CD8-positive, alpha-beta memory T cell (primary cell): ENCODE results near the gene CTNNA3. TPM values are rescaled to one million over a fixed set of nuclear protein-coding genes. Genes with fewer than 3 reads are reported as not detected.

Experiments used
- CTCF ChIA-PET: fragments of 350-600 bp; sonication (Branson Sonifier 250); formaldehyde crosslinking; loops from one replicate; lab custom pipeline; 2021; ENCODE audit warnings: antibody characterized with exemption; lab: Charles Lee
- POLR2A ChIA-PET: fragments of 350-600 bp; sonication (Branson Sonifier 250); formaldehyde crosslinking; loops from one replicate; lab custom pipeline; 2021; ENCODE audit warnings: antibody characterized with exemption; lab: Charles Lee
- DNase-seq, 5 donors: peaks; one replicate each; pipeline versions ENCODE4 v3.0.0 to v3.0.0-alpha.2; 2020 to 2022; ENCODE audit warnings: mixed read lengths in 1 of 5
- H3K27ac ChIP-seq: one replicate; pipeline ENCODE4 v1.7.0; 2013; ENCODE audit warnings: low read depth, mild to moderate bottlenecking, low read length, moderate library complexity
- H3K27me3 ChIP-seq: 2 replicates; pipeline ENCODE4 v1.7.0; 2013; ENCODE audit warnings: low read length, mild to moderate bottlenecking; ENCODE audit not compliant: insufficient read depth, poor library complexity, severe bottlenecking
- H3K36me3 ChIP-seq: 2 replicates; pipeline ENCODE4 v1.7.0; 2013; ENCODE audit warnings: mild to moderate bottlenecking, low read length, moderate library complexity; ENCODE audit not compliant: insufficient read depth
- H3K4me1 ChIP-seq: 2 replicates; pipeline ENCODE4 v1.7.0; 2013; ENCODE audit warnings: mild to moderate bottlenecking, low read length, moderate library complexity; ENCODE audit not compliant: insufficient read depth
- H3K4me3 ChIP-seq: 2 replicates; pipeline ENCODE4 v1.7.0; 2013; ENCODE audit warnings: mild to moderate bottlenecking, low read length
- H3K9me3 ChIP-seq: 2 replicates; pipeline ENCODE4 v1.7.0; 2013; ENCODE audit warnings: mild to moderate bottlenecking, low read length
- H3K27ac Mint-ChIP-seq, 8 donors: one replicate each; pipeline ENCODE4 v1.8.0; 2020 to 2021; ENCODE audit warnings: mixed read lengths in 8 of 8, mild to moderate bottlenecking in 6 of 8, inconsistent platforms in 3 of 8, moderate library complexity in 3 of 8
- H3K27me3 Mint-ChIP-seq, 2 donors: one replicate each; pipeline ENCODE4 v1.8.0; 2020 to 2021; ENCODE audit warnings: mixed read lengths in 2 of 2, mild to moderate bottlenecking in 1 of 2, moderate library complexity in 1 of 2
- H3K36me3 Mint-ChIP-seq, 3 donors: one replicate each; pipeline ENCODE4 v1.8.0; 2020 to 2021; ENCODE audit warnings: mixed read lengths in 3 of 3, inconsistent platforms in 1 of 3, mild to moderate bottlenecking in 1 of 3
- H3K4me1 Mint-ChIP-seq, 3 donors: one replicate each; pipeline ENCODE4 v1.8.0; 2020 to 2021; ENCODE audit warnings: mixed read lengths in 3 of 3, inconsistent platforms in 1 of 3, mild to moderate bottlenecking in 1 of 3
- H3K4me3 Mint-ChIP-seq, 7 donors: one replicate each; pipeline ENCODE4 v1.8.0; 2020 to 2021; ENCODE audit warnings: mixed read lengths in 7 of 7, mild to moderate bottlenecking in 6 of 7, moderate library complexity in 4 of 7, inconsistent platforms in 2 of 7
- H3K9me3 Mint-ChIP-seq, 5 donors: one replicate each; pipeline ENCODE4 v1.8.0; 2020 to 2022; ENCODE audit warnings: mixed read lengths in 5 of 5, mild to moderate bottlenecking in 3 of 5, moderate library complexity in 2 of 5, inconsistent platforms in 1 of 5
- polyA plus RNA-seq: library from polyadenylated mRNA; unstranded; fragments of 300-500 nt; fragmentation: Illumina TruSeq; gene quantifications from one replicate; pipeline ENCODE4 v1.2.3, GENCODE V29; 2021
- total RNA-seq, 2 experiments: library from RNA; stranded (reverse); gene quantifications; one replicate each; pipeline ENCODE4 v1.2.3, GENCODE V29; 2021

The CTNNA3 gene
- total and polyA plus RNA-seq, 3 experiments from 2014 or later, result 0.92 TPM; not detected in 2

DNA sequence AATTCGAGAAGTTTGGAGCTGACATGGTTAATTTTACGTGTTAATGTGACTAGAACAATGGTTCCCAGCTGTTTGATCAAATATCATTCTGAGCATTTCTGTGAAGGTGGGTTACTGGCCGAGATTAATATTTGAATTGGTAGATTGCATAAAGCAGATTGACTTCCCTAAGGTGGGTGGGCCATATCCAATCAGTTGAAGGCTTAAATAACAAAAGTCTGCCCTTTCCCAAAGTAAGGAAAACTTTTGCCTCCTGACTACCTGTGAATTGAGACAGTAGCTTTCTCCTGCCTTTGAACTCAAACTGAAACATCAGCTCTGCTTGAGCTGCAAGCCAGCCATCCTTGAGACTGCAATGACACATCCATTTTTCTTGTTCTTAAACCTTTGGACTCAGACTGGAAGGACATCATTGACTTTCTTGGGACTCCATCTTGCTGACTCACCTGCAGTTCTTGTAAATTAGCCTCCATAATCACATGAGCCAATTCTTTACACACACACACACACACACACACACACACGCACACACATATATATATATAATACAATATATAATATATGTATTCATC, 833.2 kb downstream of the CTNNA3 start:
- Histone ChIP-seq H3K27me3 (no peaks in the 10 kb centered on the region), H3K27ac (no peak overlapping the region), H3K36me3 (no peaks in the 10 kb centered on the region), H3K4me1 (no peaks in the 10 kb centered on the region), H3K9me3 (no peaks in the 10 kb centered on the region), H3K4me3 (no peak overlapping the region)
- Mint-ChIP-seq H3K4me3 (no peak overlapping the region), H3K4me1 (no peaks in the 10 kb centered on the region), H3K9me3 (peaks cover 3 to 13% (median 6%) of the 10 kb centered on the region in 5 donors), H3K27me3 (no peaks in the 10 kb centered on the region), H3K36me3 (no peaks in the 10 kb centered on the region), H3K27ac (no peak overlapping the region)
- ChIA-PET CTCF (no interaction called here), POLR2A (no interaction called here)
- no peak for DNase-seq

DNA sequence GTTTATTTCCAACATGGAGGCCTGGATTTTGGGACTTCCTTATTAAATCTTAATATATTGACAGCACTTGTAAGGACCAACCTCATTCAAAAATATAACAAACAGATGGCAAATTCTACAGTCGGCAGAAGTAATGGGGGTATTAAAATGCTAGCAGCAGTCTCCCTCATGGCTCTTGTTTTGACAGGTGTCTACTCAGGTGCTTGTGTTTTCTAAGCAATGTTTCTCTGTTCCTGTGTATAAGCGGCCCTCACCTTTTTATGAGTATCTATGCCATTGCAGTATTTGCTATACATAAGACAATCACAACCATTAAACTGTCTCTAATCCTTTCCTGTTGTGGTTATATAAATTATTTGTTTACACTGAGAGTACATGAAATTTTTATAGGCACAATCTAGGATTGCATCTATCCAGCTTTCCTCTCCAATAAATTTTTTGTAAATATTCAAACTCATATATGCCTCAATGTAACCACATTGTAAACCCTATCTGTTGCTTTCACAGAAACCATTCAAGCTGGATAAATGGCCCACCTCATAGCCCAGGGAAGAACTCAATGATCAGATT, 835.5 kb downstream of the CTNNA3 start:
- H3K4me3 Mint-ChIP-seq, result no peak overlapping the region
- no peak for DNase-seq
- no peaks in the 10 kb centered on the region for H3K27me3 ChIP-seq
- CTCF ChIA-PET, result no interaction called here
- no peaks in the 10 kb centered on the region for H3K36me3 Mint-ChIP-seq
- H3K27ac Mint-ChIP-seq, result no peak overlapping the region
- no peaks in the 10 kb centered on the region for H3K4me1 Mint-ChIP-seq
- H3K9me3 Mint-ChIP-seq, result peaks cover 0 to 14% (median 8%) of the 10 kb centered on the region in 5 donors
- no peaks in the 10 kb centered on the region for H3K27me3 Mint-ChIP-seq
- H3K27ac ChIP-seq, result no peak overlapping the region
- no peaks in the 10 kb centered on the region for H3K36me3 ChIP-seq
- H3K9me3 ChIP-seq, result no peaks in the 10 kb centered on the region
- H3K4me1 ChIP-seq, result no peaks in the 10 kb centered on the region
- POLR2A ChIA-PET, result no interaction called here
- H3K4me3 ChIP-seq, result no peak overlapping the region

DNA sequence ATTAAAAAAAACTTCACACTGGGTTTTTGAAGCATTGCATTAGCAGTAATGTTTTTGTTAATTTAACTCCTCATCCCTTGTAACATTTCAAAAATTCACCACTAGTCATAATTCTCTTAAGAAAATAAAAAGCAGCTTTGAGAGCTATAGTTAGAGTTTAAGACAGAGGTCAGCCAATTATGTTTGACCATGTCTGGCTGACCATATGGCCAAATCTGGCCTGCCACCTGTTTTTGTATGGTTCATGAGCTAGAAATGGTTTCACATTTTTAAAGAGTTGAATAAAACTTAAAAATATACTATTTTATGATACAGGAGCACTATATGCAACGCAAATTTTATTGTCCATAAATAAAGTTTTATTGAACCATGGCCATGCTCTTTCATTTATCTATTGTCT, 843.2 kb downstream of the CTNNA3 start:
- Mint-ChIP-seq H3K36me3 (no peaks in the 10 kb centered on the region), H3K4me1 (no peaks in the 10 kb centered on the region), H3K9me3 (peaks cover 0 to 5% (median 3%) of the 10 kb centered on the region in 5 donors), H3K27me3 (no peaks in the 10 kb centered on the region), H3K27ac (no peak overlapping the region), H3K4me3 (no peak overlapping the region)
- Histone ChIP-seq H3K36me3 (no peaks in the 10 kb centered on the region), H3K4me3 (no peak overlapping the region), H3K9me3 (no peaks in the 10 kb centered on the region), H3K4me1 (no peaks in the 10 kb centered on the region), H3K27me3 (no peaks in the 10 kb centered on the region), H3K27ac (no peak overlapping the region)
- POLR2A ChIA-PET, result no interaction called here
- CTCF ChIA-PET, result no interaction called here
- DNase-seq, result no peak

DNA sequence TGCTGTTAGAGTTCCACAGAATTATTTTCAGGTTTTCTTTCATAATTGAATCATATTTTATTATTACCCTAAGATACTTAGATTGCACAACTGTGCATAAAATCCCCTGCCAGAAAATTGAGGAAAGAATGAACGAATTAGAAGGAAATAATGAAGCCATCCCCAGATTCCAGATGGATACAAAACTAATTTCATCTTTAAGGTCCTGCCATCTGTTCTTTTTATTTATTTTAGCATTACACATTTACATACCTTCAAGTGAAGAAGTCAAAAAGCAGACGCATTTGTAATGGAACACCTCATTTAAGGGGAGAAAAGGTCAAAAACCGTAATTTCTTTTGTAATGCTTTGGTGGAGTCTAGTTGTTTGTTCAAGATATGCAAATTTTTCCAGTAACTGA, 847.1 kb downstream of the CTNNA3 start:
- no peaks in the 10 kb centered on the region for H3K36me3 Mint-ChIP-seq
- CTCF ChIA-PET, result no interaction called here

DNA sequence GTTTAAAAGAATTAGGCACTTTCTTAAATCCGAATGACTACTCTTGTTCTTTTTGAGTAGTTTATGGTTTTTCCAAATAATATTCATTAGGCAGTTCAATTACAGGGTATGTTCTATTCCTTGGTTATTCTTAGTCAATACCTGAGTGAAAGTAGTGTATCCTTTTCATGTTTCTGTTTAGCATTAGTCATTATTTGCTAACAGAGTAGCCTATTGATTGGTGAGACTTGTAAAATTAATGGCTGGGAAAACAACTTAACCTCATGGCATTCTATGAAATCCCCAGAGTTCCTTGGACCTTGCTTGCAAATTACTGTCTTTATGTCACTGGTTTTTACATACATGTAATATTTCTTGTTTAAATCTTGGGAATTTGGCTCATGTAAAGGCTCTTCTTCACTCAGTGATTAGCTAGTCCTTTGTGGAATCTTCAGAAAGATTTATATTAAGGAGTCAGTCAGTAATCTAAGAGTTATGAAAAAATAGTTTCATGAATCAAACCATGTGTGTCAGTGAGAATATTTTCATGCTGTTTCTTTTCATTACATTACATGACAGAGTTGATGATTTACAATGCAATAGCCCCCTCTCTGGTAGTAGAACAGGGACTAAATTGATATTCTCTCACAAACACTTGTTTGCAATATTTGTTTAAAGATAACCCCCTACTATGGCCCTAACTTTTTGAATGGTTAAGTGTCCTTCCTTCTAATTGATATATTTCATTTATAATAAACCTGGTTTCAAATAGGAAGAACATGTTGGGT, 851.6 kb downstream of the CTNNA3 start:
- Histone ChIP-seq H3K4me1 (no peaks in the 10 kb centered on the region), H3K4me3 (no peak overlapping the region), H3K9me3 (no peaks in the 10 kb centered on the region), H3K36me3 (no peaks in the 10 kb centered on the region), H3K27me3 (no peaks in the 10 kb centered on the region), H3K27ac (no peak overlapping the region)
- H3K4me1 Mint-ChIP-seq, result no peaks in the 10 kb centered on the region
- H3K9me3 Mint-ChIP-seq, result peaks cover 0 to 6% (median 2%) of the 10 kb centered on the region in 5 donors
- no peak overlapping the region for H3K4me3 Mint-ChIP-seq
- DNase-seq, result no peak
- POLR2A ChIA-PET, result no interaction called here
- no peak overlapping the region for H3K27ac Mint-ChIP-seq
- H3K36me3 Mint-ChIP-seq, result no peaks in the 10 kb centered on the region
- H3K27me3 Mint-ChIP-seq, result no peaks in the 10 kb centered on the region
- CTCF ChIA-PET, result no interaction called here

More for the DNA sequence above, 847.1 kb downstream of the CTNNA3 start:
- no peak overlapping the region for H3K27ac Mint-ChIP-seq
- H3K4me1 ChIP-seq, result no peaks in the 10 kb centered on the region
- H3K36me3 ChIP-seq, result no peaks in the 10 kb centered on the region
- no peaks in the 10 kb centered on the region for H3K27me3 ChIP-seq
- no peak for DNase-seq
- H3K27me3 Mint-ChIP-seq, result no peaks in the 10 kb centered on the region
- H3K4me1 Mint-ChIP-seq, result no peaks in the 10 kb centered on the region
- H3K4me3 Mint-ChIP-seq, result no peak overlapping the region
- no peak overlapping the region for H3K4me3 ChIP-seq
- no peaks in the 10 kb centered on the region for H3K9me3 ChIP-seq
- no peak overlapping the region for H3K27ac ChIP-seq
- peaks cover 0 to 4% (median 0%) of the 10 kb centered on the region in 5 donors for H3K9me3 Mint-ChIP-seq
- POLR2A ChIA-PET, result no interaction called here

DNA sequence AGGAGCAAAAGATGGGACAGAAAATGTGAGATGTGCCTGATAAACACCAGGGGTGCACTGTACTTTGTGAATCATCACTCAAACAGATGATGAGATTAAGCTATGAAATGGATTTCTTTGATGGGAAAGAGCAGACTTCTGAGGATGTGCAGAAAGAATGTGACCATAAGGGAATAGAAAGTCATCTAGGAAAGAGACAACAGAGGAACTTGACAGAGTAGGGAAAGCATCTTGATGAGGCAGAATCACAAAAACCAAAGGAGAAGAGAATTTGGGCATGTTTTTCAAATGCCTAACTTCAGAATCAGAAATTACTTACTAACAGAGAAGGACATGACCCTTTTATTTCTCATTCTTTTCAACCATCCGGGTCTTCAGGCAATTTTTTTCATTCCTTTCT, 852.6 kb downstream of the CTNNA3 start:
- H3K27me3 Mint-ChIP-seq, result no peaks in the 10 kb centered on the region
- Histone ChIP-seq H3K36me3 (no peaks in the 10 kb centered on the region), H3K27ac (no peak overlapping the region), H3K4me3 (no peak overlapping the region), H3K9me3 (no peaks in the 10 kb centered on the region), H3K4me1 (no peaks in the 10 kb centered on the region), H3K27me3 (no peaks in the 10 kb centered on the region)
- no peaks in the 10 kb centered on the region for H3K4me1 Mint-ChIP-seq
- no peak overlapping the region for H3K4me3 Mint-ChIP-seq
- no peak for DNase-seq
- H3K27ac Mint-ChIP-seq, result no peak overlapping the region
- no peaks in the 10 kb centered on the region for H3K36me3 Mint-ChIP-seq
- peaks cover 0 to 6% (median 2%) of the 10 kb centered on the region in 5 donors for H3K9me3 Mint-ChIP-seq
- ChIA-PET CTCF (no interaction called here), POLR2A (no interaction called here)

DNA sequence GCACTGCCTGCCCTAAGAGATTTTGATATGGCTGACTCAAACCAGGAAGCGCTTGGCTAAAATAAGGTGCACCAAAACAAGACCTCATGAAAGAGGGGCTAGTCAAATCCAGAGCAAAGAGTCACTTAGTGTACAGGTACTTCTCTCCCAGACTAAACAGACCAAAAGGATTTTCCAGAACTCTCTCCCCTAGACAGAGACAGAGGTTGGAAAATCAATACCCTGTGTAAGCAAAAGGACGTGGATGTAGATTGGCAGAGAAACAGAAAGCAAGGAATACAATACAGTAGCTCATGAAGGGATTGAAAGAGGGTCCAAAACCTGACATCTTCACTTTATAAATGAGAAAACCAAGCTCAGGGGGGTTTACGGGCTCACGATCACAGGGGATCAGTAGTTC, 853.1 kb downstream of the CTNNA3 start:
- POLR2A ChIA-PET, result no interaction called here
- Mint-ChIP-seq H3K36me3 (no peaks in the 10 kb centered on the region), H3K9me3 (peaks cover 0 to 6% (median 2%) of the 10 kb centered on the region in 5 donors), H3K4me3 (no peak overlapping the region), H3K27ac (no peak overlapping the region), H3K4me1 (no peaks in the 10 kb centered on the region), H3K27me3 (no peaks in the 10 kb centered on the region)
- H3K27ac ChIP-seq, result no peak overlapping the region
- no peak for DNase-seq
- H3K27me3 ChIP-seq, result no peaks in the 10 kb centered on the region
- no peak overlapping the region for H3K4me3 ChIP-seq
- H3K4me1 ChIP-seq, result no peaks in the 10 kb centered on the region
- no peaks in the 10 kb centered on the region for H3K36me3 ChIP-seq
- H3K9me3 ChIP-seq, result no peaks in the 10 kb centered on the region
- CTCF ChIA-PET, result no interaction called here

DNA sequence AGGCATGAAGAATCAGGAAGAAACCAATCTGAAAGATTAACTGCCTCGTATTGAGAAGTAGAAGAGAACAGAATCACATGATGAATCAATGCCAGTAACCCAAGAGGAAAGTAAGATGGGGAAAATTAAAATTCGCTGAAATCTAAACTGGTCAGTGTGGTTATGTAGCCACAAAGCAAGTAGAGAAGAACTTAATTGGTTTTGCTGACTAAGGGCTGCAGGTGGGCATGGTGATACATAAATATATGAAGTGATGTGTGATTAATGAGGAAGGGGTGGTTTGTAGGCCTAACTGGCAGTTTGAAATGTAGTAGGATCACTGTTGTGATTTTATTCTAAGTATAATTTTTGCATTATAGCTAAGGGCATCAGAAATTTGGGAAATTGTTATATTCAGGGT, 853.6 kb downstream of the CTNNA3 start:
- CTCF ChIA-PET, result no interaction called here

More for the DNA sequence above, 853.6 kb downstream of the CTNNA3 start:
- H3K27me3 Mint-ChIP-seq, result no peaks in the 10 kb centered on the region
- H3K27me3 ChIP-seq, result no peaks in the 10 kb centered on the region
- H3K27ac Mint-ChIP-seq, result no peak overlapping the region
- H3K4me3 Mint-ChIP-seq, result no peak overlapping the region
- no peak overlapping the region for H3K4me3 ChIP-seq
- H3K27ac ChIP-seq, result no peak overlapping the region
- H3K36me3 ChIP-seq, result no peaks in the 10 kb centered on the region
- H3K36me3 Mint-ChIP-seq, result no peaks in the 10 kb centered on the region
- no peaks in the 10 kb centered on the region for H3K4me1 ChIP-seq
- no peaks in the 10 kb centered on the region for H3K9me3 ChIP-seq
- peaks cover 0 to 7% (median 3%) of the 10 kb centered on the region in 5 donors for H3K9me3 Mint-ChIP-seq
- no peak for DNase-seq
- no peaks in the 10 kb centered on the region for H3K4me1 Mint-ChIP-seq
- POLR2A ChIA-PET, result no interaction called here
